ENCODE results near the gene GJC1.

The GJC1 gene

GRCh38 chr17:44829523-44830358, at the start of gene GJC1:
Gene GJC1, minus strand, starts transcription at chr17:44830287. Its CDS starts 24,470 bp downstream, at chr17:44805817.
- no peak for DNase-seq

DNA sequence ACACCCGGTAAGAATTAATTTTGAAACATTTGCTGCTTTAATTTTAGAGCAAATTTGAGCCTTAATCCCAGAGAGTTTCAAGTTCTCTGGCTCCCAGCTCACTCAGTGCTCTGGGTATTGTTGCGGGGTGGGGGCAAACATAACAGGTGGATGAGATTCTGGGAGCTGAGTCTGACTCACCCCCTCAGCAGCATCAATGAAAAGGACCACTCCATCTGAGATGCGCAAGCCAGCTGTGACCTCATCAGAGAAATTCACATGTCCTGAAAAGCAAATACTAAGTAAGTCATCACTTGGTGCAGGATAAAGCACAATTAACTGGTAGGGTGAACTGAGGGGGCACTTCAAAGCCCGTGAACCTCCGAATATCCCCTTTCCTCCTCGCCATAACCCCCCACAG, 49.3 kb upstream of the GJC1 start:
- no peak for DNase-seq

GRCh38 chr17:44878627-44879221, 48.6 kb upstream of the GJC1 start:
- peak in 1 of 2 donors; percentile 47 for DNase-seq

DNA sequence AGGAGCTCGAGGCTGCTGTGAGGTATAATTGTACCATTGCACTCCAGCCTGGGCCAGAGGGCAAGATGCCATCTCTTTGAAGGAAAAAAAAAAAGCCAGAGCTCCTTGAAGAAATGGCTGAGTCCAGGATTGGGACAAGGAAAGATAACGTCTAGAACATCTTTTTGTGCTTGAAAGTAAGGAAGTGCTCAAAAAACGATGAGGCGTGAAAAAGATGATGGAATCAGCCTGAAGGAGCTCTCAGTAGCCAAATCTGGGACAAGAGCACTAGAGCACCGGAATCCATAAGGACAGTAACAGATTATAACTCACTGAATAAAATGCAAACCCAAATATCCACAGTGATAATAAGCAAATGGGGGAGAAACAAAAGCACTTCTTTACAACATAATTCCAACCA, 47.0 kb upstream of the GJC1 start:
- no peak for DNase-seq

DNA sequence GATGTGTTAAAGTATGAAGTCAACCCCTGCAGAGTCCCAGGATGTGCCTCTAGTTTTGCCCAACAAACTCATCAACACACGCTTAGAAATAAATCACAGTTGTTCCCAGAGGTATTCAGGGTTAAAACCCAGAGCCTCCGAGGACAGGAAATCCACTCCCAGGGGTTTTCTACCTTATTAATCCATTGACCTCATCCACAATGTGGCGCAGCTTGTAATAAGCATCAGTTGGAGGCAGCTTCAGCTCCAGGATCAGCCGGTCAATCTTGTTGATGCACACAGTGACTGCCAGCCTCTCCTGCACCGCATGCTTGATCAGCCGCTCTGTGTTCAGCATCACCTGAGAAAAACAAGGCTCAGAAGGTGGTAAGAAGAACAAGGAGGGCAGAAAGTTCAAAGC, 45.7 kb upstream of the GJC1 start:
- no peak for DNase-seq

DNA sequence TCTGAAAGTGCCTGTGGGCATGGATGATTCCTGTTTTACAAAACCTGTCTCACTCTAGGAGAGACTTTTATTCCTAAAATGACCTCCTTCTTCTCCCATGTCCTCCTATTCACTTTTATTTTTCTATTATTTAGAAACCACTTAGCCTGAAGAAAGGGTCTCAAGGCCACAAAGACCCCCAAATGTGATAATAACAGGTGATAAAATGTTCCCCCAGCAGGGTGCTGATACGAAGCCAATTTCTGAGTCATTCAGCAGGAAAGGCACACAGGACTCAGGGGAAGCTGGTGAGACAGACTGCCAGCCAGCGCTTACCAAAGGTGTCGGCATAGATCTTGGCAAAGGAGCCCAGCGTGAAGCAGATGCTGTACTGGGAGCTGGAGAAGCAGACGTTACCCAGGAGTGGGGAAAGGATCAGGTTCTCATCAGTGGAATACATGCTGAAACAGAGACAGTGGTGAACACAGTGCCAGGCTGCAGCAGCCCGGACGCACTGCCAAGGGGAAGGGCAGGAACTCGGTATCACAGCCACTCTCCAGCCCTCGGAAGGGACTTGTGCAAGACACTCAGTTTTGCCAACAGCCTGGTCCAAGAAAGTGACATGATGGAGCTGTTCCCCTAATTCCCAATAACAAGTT, 42.2 kb upstream of the GJC1 start:
- no peak for DNase-seq

DNA sequence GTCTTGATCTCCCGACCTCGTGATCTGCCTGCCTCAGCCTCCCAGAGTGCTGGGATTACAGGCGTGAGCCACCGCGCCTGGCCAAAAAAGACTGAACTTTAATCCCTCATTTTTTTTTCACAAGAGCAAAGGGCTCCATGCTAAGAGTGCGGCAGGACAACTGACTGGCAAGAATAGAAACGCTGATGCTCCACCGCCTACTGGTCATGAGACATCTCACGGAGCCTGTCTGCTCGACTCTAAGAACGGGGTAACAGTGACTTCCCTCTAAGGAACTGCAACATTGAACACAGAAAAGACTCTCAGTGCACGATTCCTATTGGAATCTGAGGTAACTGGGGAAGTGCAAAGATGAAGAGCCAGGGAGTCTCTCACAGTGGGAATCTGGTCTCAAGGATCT, 41.5 kb upstream of the GJC1 start:
- DNase-seq: peak in 1 of 2 donors; percentile 15

DNA sequence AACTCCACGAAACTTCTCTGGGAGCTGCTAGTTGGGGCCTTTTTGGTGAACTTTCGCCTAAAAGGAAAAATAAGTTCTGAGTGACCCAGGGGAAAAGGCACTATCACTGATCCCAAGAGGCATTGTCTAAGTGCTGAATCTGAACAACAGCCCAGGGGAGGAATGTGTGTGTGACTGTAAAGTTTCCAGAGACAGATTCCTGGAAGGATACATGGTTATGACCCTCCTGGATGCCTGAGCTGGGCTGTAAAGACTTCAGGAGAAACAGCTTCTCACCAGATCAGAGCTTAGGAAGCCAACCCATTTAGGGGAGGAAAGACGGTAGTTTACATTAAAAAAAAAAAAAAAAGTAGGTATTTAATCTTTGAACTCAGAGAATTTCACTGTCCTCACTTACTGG, 37.8 kb upstream of the GJC1 start:
- no peak for DNase-seq

- DNase-seq: no peak
Observed at GRCh38 chr17:44865931-44866330, 35.8 kb upstream of the GJC1 start.

- peak; percentile 48 to 89 for DNase-seq
Observed at GRCh38 chr17:44865231-44865660, 35.2 kb upstream of the GJC1 start.

DNA sequence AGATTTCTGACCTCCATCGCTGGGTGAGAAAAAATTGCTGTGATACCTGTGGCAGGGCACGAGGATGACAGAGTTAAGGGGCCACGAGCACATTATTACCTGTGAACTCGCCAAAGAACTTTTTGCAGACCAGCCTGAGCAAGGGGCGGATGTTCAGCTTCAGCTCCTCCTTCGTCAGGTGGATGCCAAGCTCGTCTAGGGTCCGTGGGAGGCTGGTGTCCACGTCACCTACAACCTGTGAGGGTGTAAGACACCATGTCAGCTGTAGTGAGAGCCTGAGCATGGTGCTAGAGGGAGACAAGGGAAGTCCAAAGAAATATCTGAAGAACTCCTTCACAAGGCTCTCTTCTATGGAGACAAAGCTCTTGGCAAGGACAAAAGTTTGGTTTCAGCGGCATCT, 34.7 kb upstream of the GJC1 start:
- DNase-seq: no peak

GRCh38 chr17:44863061-44863918, 33.2 kb upstream of the GJC1 start:
- DNase-seq: no peak

DNA sequence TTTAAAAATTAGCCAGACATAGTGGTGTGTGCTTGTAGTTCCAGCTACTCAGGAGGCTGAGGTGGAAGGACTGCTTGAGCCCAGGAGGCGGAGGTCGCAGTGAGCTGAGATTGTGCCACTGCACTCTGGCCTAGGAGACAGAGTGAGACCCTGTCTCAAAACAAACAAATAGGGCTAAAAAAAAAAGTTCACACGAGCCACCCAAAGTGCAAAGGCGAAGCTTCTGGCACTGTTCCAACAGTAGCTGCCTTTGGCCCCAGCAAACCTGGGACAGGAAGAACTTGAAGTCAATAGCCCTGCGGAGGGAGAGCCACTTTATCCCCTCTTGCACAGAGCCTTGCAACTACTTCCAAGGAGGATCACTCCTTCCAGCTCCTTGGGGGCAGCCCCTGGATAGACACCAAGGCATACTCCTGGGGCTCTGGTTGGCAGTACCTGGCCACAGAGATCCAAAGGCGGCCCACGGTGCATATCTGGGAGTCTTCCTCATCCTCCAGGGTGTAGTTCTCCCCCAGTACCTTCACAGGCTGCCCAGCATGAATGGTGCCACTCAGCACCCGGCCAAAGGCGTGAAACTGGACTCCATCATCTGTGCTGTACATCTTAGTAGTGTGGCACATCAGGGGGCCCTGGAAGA, 32.3 kb upstream of the GJC1 start:
- DNase-seq: no peak

DNA sequence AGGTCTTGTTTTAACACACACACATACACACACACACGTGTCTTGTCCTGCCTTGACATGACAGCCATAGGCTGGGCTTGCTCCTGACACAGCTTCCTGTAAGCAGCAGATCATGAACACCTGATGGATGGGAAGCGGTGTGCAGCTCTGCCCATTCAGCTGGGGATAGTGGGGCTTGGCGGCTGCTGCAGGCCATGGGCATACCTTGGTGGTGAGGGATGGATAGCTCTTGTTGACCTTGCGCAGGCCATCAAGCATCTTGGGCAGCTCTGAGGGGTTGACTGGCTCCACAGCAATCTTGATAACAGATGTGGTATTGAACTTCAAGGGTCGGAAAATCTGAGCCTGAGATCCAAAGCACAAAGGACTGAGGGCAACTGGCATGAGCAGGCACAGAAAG, 29.6 kb upstream of the GJC1 start:
- no peak for DNase-seq

- no peak for DNase-seq
Observed at GRCh38 chr17:44854192-44854591, 24.1 kb upstream of the GJC1 start.

GRCh38 chr17:44850612-44851011, 20.5 kb upstream of the GJC1 start:
- no peak for DNase-seq

- DNase-seq: no peak
Observed at GRCh38 chr17:44850025-44850424, 19.9 kb upstream of the GJC1 start.

DNA sequence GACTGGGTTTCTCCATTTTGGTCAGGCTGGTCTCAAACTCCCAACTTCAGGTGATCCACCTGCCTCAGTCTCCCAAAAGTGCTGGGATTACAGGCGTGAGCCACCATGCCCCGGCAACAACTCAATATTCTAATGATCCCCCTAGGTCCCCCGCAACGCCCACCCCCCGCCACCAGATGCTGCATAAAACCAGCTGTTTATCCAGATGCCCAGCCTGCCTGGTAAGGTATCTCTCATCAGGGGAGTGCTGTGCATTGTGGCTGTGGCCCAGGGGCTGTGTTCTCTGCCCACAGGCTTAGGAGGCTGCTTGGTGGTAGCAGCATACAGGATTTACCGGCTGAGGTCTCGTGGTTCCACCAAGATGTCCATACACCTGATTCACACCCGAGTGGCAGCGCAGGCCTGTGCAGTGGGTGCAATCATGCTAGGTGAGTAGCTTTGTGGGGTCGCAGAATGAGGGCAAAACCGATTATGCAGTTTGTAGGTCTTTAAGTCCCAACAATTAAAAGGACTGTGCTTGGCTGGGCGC, 18.9 kb upstream of the GJC1 start:
- DNase-seq: no peak

GRCh38 chr17:44848257-44848795, 18.2 kb upstream of the GJC1 start:
- DNase-seq: no peak

DNA sequence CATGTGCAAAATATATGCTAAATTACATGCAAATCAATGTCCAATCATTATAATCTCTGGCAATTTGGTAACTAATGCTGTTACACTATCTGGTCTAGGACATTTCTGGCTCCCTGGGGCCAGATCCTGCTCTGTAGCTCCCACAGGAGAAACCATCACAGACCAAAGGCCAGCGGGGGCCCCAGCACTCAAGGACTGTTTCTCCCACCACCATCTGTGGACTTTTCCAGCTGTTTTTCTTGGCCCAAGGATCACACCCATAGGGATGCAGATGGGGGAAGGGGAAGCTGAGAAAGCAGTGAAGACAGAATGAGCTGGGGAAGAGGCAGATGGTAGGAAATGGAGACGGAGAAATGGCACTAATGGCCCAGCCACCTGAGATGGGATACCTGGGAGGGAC, 17.5 kb upstream of the GJC1 start, which contains the start of gene HIGD1B:
Gene HIGD1B, plus strand, starts transcription at position 298 of the 400 bp plus-strand sequence. CDS start 270 bp downstream, outside the sequence.
- DNase-seq: no peak

GRCh38 chr17:44846206-44846605, 16.1 kb upstream of the GJC1 start:
- DNase-seq: no peak

- DNase-seq: no peak
Observed at GRCh38 chr17:44844390-44844830, 14.3 kb upstream of the GJC1 start.

Data from inflammatory macrophage treated with lipopolysaccharide for 1 hour (primary cell).